ENCODE measurements around the gene MME.

DNA sequence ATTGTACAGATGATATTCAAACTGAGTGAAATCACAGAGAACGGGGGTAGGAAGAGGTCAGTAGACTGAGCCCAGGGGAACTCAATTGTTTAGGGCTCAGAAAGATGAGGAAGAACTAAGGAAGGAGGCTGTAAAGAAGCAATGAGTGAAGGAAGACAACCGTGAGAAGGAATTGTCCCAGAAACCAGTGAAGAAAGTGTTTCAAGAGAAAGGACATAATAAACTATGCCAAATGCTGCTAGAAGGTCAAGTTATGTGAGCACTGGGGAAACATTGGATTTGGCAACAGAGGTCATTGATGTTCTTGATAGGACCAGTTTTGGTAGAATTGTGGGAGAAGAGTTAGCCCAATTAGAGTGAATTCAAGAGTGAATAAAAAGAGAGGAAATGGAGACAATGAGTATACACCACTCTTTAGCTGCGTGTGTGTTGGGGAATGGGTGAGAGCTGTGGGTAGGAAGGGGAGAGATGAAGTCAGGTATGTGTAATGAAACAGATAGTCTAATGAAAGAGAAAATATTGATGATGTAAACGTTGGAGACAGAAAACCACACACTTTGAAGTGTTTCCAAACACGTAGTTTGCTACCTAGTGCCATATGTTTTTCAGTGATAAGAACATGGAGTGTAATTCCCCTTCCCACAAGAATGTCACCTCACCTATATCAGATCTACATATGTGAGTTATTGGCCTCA, 42.5 kb upstream of the MME start:
- TF ChIP-seq YY1 (IDR thresholded peaks at IDR 0.05; ENCODE audit: insufficient read depth, insufficient read length) = no peak
- no peak for TF ChIP-seq SUZ12 (IDR thresholded peaks at IDR 0.05; ENCODE audit: extremely low read depth, insufficient read depth, insufficient read length)

All from NT2/D1 (cell line).